Hematopoietic multipotent progenitor cell treated with erythropoietin and hydrocortisone succinate and interleukin-3 and kit ligand, for 15 days (in vitro differentiated cells): ENCODE measurements around the gene LDHB.
"Not testable (repeated sequence)": the region's sequence is repeated elsewhere in the genome, so short reads cannot be mapped to it uniquely, and the experiment has no call there.

Source experiments
- DNase-seq: peaks from one replicate; pipeline ENCODE4 v3.0.0-alpha.2; 2015; ENCODE audit warnings: low spot score

LDHB gene

DNA sequence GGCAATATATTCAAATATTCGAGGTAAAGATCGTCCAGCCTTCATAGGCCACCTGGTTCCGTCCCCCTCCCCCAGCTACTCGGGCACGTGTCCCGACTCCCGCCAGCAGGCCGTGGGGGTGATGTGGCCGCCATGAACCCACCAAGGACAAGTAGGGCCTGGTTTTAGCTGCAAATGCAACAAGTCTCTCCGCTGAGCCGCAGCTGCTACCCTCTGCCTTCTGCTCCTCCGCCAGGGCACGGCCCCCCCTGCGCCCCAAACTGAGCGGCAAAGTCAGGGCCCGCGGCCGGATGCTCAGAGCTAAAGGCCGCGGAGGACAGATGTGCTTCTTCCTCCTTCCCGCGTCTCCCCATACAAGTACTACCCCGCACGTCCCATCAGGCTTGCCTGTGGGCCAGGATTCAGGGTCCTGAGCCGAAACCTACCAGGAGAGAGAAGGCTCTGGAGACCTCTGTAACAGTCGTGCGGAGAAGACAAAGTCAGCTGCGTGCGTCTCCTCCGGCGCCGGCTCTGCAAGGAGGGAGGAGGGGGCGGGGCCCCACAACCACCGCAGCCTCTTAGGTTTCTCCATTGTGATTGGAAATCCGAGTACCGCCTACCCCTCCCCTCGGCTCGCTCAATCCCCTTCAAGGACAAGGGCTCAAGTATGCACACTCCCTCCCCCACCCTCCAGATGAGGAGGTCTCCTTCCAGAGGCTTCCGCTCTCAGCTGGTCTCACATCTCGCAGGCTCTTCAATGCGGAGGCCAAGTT, at the start of gene LDHB:
TSS of gene LDHB (minus strand) at position 517 of the 752 bp plus-strand sequence. CDS start 3,171 bp downstream, outside the sequence.
- DNase-seq, result peak; percentile 57

- DNase-seq, result no peak
Measured at GRCh38 chr12:21704847-21705246, 47.2 kb upstream of the LDHB start.

GRCh38 chr12:21699851-21700250, 42.2 kb upstream of the LDHB start:
- DNase-seq, result no peak

DNA sequence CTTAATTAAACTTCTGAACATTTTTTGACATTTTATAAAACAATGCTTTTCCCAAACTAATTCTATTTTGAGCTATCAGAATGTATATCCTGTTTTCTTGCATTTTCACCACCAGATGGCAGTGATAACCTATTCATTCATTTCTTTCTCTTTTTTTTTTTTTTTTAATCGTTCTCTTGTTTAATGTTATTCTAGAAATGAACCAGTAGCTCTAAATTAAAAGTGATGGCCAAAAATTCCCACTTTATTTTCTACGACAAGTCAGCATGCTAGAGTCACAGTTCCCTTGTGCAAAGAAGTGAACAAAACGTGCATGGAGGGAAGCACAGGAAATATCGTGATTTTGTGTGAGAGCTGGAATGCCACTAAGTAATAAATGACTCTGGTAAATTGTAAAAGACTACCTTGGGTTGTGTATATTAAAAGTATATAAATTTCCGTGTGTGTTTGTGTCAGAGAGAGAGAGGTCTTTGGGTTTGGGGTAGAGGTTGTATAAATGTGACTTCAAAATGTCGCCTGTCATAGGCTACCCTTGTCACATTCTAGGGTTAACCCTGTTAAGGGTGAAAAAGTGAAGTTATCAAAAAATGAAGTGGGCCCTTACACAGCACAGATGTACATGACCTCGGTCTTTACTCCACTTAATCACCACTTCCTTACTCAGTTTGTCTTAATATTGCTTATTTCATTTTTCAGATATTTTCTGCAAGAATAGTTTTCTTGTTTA, 40.4 kb upstream of the LDHB start:
- peak; percentile 24 for DNase-seq

- no peak for DNase-seq
Measured at GRCh38 chr12:21696625-21697024, 39.0 kb upstream of the LDHB start.

- DNase-seq, result no peak
Measured at GRCh38 chr12:21695986-21696385, 38.3 kb upstream of the LDHB start.

GRCh38 chr12:21694660-21695059, 37.0 kb upstream of the LDHB start:
- DNase-seq, result no peak

DNA sequence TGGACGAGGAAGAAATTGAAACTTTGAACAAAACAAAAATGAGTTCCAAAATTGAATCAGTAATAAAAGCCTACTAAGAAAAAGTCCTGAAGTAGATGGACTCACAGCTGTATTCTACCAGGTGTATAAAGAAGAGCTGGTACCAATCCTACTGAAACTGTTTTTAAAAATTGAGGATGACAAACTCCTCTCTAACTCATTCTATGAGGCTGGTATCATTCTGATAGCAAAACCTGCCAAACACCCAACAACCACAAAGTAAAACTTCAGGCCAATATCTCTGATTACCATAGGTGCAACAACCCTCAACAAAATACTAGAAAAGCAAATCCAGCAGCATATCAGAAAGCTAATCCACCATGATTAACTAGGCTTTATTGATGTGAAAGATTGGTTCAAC, 33.9 kb upstream of the LDHB start:
- no peak for DNase-seq

GRCh38 chr12:21690704-21691368, 33.2 kb upstream of the LDHB start:
- DNase-seq, result no peak

DNA sequence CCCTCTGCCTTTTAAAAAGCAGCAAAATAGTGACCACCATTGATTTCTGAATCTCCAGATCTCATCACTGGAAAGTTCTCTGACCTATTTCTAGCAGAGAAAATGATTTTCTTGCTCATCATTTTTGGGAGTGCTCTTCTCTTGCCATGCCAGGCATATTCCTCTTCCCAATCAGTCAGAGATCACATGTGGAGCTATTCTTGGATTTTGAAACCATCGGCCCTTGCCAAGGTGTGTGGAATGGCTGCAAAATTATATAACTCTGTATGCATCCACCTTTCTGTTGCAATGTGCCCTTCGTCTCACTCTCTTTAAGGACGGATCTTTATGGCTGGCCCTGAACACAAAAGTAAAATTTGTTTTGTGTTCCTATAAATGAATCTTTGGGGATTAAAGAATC, 25.5 kb upstream of the LDHB start:
- no peak for DNase-seq

- DNase-seq, result no peak
Measured at GRCh38 chr12:21678959-21679358, 21.3 kb upstream of the LDHB start.

GRCh38 chr12:21677622-21678277, 20.1 kb upstream of the LDHB start:
- DNase-seq, result no peak

DNA sequence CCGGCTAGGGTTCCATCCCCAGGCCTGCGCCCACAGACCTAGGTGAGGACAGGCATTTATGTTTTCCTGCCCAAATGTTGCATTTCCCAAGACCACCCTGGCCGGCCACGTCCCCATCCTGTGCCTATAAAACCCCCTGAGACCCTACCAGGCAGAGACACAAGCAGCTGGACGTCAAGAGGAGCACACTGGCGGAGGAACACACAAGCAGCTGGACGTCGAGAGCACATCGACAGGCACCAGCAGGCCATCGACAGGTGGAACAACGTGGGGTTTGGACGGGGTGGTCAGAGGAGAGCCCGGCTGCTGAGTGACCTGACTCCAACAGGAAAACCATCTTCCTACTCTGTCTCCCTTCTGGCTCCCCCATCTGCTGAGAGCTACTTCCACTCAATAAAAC, 19.6 kb upstream of the LDHB start:
- DNase-seq, result no peak

DNA sequence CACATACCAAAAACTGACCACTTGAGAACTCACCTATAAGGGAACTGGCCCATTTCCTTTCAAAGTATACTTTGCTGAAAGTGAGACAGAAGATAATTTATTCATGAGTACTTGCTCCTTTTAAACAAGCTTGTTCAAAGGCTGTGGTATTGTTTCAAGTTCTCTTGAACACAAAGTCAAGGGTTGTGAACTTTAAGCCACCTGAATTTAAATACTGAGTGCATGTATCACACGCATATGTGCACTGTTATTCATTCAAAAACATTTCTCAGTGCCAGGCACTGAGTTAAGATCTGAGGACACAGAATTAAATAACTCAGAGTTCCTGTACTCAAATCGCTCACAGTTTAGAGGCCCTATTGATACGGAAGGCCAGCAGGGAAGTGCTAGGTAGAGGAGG, 19.1 kb upstream of the LDHB start:
- DNase-seq, result no peak

DNA sequence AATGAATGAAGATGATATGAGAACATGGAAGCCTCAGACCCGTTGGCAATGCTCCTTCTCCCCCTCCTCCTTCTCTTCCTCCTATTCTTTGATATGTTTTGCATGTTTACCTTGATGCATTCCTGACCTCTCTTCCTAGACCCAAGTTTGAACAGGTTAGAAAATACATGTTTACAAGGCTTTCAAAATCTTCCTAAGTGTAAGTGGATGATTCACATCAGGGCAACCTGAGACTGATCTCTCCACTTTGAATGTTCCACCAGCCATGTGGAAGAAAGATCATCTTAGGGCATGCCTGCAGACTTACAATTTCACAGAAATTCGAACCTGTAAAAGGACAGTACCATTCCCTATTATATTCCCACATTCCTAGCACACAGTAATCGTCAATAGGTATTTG, 18.0 kb upstream of the LDHB start:
- no peak for DNase-seq

- no peak for DNase-seq
Measured at GRCh38 chr12:21675096-21675495, 17.5 kb upstream of the LDHB start.

GRCh38 chr12:21673830-21674552, 16.3 kb upstream of the LDHB start:
- DNase-seq, result not testable (repeated sequence)

- DNase-seq, result no peak
Measured at GRCh38 chr12:21672146-21672545, 14.5 kb upstream of the LDHB start.

DNA sequence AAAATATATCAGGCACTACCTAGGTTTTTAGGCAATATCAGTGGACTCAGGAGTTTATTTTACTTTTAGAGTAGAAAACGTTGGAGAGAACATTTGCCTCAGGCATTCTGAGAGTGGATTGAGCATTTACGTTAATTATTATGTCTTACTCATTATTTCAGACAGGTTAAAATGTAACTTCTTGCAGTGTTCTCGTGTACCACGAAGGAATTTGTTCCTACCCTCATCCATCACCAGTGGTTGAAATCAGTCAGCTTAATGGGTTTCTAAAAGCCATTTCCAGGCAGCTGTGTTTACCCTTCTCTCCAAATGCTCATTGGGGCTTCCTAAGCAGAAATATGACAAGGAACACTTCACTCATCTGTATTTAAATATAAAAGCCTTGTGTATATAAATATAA, 9.1 kb upstream of the LDHB start:
- no peak for DNase-seq

DNA sequence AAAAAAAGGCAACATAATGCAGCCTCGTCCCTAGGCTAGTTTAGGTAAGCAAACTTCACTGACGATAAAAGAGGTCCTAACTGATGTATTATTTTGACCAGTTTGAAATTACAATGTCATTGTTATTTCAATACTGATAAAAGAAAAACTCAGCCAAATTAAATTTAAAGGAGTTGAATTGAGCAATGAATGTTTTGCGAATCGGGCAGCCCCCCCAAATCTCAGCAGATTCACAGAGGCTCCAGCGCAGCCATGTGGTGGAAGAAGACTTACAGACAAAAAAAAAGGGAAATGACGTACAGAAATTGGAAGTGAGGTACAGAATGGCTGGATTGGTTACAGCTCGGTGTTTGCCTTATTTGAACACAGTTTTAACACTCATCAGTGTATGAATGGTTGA, 8.2 kb upstream of the LDHB start:
- DNase-seq, result no peak

GRCh38 chr12:21662122-21662792, 4.6 kb upstream of the LDHB start:
- DNase-seq, result no peak
